C4-2B (cell line): ENCODE measurements around the gene SLC22A31.
A peak's percentile ranks its signal among the peaks of the same experiment; 100 is the strongest.
"Not testable (repeated sequence)": the region's sequence is repeated elsewhere in the genome, so short reads cannot be mapped to it uniquely, and the experiment has no call there.

Source experiments
- H3K27ac ChIP-seq: fragments of 450-650 bp; 2 replicates; pipeline ENCODE4 v1.5.1; 2017
- ZFX ChIP-seq: fragments of 450-650 bp; IDR thresholded peaks from 2 replicates; pipeline ENCODE4 v1.6.1; 2017
- TF ChIP-seq, protein P1 (sequence below): fragments of 450-650 bp; conservative IDR thresholded peaks from 2 replicates; pipeline ENCODE4 v1.5.1; 2017; ENCODE audit warnings: mild to moderate bottlenecking

SLC22A31 gene

DNA sequence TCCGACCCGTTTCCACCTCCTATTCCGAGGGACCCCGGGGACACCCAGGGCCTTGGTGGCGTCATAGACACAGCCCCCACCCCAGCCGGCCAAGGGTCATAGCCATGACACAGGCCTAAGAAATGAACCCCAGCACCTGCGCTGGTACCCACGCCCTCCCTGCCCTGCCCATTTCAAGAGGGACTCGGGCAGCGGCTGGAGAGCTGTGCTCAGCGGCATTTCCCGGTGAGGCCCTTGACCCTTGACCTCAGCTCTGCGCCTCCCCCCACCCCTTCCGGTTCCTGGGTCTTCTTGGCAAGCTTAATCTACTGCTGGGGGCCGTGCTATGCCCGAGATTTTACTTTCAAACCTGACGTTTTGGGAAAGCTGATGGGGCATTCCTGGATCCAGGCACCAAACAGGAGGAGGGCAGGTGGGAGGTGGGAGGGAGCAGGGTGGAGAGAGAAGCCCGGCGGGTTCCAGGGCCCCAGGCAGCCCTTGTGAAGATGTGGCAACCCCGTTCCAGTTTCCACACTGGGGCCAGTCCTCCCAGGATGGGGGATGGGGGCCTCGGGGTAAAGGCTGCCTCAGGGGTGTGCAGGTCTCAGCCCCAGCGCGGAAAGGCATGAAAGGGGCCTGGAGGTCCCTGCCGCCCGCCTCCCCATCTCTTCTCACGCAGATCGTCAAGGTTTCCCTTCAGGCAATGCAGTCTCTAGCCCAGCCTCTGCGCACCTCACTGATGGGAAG is at the start of gene SLC22A31:
TSS of gene SLC22A31 (minus strand) at position 414 of the 726 bp plus-strand sequence. CDS start at position 378, 36 bp downstream.
- no peak for TF ChIP-seq ZFX
- TF ChIP-seq, protein P1, sequence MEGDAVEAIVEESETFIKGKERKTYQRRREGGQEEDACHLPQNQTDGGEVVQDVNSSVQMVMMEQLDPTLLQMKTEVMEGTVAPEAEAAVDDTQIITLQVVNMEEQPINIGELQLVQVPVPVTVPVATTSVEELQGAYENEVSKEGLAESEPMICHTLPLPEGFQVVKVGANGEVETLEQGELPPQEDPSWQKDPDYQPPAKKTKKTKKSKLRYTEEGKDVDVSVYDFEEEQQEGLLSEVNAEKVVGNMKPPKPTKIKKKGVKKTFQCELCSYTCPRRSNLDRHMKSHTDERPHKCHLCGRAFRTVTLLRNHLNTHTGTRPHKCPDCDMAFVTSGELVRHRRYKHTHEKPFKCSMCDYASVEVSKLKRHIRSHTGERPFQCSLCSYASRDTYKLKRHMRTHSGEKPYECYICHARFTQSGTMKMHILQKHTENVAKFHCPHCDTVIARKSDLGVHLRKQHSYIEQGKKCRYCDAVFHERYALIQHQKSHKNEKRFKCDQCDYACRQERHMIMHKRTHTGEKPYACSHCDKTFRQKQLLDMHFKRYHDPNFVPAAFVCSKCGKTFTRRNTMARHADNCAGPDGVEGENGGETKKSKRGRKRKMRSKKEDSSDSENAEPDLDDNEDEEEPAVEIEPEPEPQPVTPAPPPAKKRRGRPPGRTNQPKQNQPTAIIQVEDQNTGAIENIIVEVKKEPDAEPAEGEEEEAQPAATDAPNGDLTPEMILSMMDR, result no peak
- H3K27ac ChIP-seq, result peak within 1 kb of the TSS; percentile 49; the same call in 1 of the 2 replicates

DNA sequence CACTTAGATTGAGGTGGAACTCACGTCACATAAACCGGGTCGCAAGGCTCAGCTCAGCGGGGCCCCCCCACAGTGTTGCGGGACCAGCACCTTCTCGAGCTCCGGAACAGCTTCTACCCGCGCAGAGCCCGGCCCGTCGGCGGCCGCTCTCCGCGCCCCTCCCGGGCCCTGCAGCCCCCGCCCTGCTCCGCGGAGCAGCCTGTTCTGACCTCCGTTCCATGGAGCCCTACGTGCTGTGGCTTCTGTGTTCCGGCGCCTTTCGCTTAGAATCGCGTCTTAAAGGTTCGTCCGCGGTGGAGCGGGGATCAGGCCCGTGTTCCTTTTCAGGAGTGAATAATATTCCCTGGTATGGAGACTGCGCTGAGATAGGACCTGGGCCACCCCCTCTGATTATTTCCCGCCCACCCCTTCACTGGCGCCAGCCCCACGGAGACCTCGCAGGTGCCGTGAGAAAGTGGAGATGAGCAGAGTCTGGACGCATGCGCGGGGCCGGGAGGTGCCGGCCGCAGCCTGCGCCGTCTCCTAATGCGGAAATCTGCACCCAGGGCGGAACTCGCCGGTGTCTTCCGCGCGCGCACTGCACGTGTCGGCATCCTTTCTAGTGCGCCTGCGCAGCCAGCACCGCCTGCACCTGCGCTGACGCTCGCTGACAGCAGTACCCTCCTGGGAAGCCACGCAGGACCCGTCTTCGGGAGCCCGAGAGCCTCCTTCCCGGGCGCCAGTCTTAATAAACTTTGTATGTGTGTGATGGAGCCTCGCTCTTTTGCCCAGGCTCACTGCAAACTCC is 48.1 kb upstream of the SLC22A31 start:
- TF ChIP-seq, protein P1, result no peak
- no peak for TF ChIP-seq ZFX

DNA sequence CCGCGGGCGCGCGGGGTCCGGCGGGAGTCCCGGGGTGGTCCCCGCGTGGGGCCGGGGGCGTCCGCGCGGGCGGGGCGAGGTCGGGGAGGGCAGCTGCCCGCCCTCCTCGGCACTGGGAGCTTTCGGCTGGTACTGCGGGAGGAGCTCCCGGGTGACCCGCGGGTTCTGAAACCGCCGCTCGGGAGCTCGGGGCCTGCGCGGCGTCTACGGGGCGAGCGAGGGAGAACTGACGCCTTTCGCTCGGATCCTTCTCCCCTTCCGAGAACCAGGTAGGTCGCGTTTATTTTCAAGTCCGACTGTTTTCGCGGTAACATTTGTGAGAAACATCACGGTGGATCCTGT is 47.4 kb upstream of the SLC22A31 start:
- not testable (repeated sequence) for H3K27ac ChIP-seq

More for the DNA sequence above, 48.1 kb upstream of the SLC22A31 start:
- no peak overlapping the region for H3K27ac ChIP-seq

DNA sequence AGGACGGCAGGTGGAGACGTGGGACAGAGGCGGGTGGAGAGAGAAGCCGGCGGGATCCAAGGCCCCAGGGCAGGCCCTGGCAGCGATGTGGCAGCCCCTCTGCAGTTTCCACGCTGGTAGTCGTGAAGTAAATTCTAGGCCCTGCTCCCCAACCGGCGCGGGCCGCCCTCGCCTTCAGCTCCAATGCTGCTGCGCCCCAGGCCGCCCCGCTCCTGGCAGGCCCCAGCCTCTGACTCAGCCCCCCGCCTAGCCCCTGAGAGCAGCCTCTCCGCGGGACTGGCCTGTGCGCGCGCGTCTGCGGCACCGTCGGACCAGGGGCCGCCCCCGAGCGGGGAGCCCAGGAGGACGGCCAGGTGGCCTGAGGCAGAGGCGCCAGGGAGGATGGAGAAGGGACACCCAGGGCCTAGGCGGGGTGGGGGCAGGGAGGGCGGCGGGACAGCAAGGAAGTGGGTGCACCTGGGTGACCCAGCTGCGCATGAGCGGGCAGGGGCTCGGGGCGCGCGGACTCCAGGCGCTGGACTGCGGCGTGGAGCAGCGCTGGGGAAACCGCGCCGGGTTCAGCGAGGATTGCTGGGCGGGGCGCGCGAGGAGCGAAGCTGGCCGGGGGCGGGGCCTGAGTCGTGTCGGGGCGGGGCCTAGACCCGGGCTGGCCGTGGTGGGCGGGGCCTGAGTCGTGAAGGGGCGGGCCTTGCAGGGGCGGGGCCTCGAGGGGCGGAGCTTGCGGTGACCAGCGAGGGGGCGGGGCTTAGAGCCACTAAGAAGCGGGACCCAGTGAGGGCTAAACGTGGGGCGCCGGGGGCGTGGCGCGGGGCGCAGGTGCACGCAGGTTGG is 46.8 kb upstream of the SLC22A31 start:
- no peak for TF ChIP-seq ZFX
- TF ChIP-seq, protein P1, result no peak
- peak overlapping the region; percentile 14; the same call in 1 of the 2 replicates for H3K27ac ChIP-seq

DNA sequence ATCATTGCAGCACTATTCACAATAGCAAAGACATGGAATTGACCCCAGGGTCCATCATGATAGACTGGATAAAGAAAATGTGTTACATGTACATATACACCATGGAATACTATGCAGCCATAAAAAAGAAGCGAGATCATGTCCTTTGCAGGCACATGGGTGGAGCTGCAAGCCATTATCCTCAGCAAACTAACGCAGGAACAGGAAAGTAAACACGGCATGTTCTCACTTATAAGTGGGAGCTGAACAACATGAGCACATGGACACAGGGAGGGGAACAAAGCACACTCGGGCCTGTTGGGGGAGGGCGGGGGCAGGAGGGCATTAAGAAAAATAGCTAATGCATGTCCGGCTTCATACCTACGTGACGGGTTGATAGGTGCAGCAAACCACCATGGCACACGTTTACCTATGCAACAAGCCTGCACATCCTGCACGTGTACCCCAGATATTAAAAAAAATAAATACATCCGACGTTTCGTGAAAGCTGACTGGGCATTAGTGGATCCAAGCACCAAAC is 46.1 kb upstream of the SLC22A31 start:
- H3K27ac ChIP-seq, result no peak overlapping the region; the same call in 1 of the 2 replicates
- no peak for TF ChIP-seq ZFX
- TF ChIP-seq, protein P1, result no peak

DNA sequence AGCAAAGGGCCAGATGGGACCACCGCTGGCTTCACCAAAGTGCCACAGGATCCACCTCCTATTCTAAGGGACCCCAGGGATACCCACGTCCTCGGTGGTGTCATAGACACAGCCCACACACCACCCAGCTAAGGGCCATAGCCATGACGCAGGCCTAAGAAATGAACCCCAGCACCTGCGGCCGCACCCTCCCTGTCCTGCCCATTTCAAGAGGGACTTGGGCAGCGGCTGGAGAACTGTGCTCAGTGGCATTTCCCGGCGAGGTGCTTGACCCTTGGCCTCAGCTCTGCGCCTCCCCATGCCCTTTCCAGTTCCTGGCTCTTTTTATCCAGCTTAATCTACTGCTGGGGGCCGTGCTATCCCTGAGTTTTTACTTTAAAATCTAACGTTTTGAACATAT is 44.4 kb upstream of the SLC22A31 start:
- H3K27ac ChIP-seq, result no peak overlapping the region
- TF ChIP-seq, protein P1, result no peak
- no peak for TF ChIP-seq ZFX

DNA sequence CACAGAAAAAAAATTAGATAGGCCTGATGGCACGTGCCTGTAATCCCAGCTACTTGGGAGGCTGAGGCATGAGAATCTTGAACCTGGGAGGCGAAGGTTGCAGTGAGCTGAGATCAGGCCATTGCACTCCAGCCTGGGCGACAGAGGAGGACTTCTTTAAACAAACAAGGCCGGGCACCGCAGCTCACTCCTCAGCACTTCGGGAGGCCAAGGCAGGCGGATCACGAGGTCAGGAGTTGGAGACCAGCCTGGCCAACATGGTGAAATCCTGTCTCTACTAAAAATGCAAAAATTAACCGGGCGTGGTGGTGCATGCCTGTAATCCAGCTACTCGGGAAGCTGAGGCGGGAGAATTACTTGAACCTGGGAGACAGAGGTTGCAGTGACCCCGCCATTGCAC is 43.9 kb upstream of the SLC22A31 start:
- not testable (repeated sequence) for H3K27ac ChIP-seq

DNA sequence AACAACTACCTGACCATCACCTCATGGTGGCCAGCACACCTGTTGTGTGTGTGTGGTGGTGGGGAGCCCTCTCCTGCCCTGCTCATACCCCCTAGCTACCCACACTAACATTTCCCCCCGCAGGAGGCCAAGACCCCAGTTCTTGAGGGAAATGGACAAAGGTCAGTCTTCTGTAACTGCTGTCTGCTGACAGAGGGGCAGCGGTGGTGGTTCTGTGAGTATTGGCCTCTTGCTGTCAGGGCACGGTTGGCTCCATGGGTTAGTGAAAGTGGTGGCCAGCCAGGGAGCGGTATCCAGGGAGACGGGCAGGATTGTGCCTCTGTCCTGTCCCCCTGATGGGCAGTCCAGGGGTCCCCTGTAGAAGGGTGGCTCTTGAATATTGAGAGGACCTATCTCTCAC is 43.3 kb upstream of the SLC22A31 start:
- TF ChIP-seq ZFX, result no peak
- TF ChIP-seq, protein P1, result no peak
- no peak overlapping the region for H3K27ac ChIP-seq
